Measurements from ENCODE around the gene RHOBTB1.

DNA sequence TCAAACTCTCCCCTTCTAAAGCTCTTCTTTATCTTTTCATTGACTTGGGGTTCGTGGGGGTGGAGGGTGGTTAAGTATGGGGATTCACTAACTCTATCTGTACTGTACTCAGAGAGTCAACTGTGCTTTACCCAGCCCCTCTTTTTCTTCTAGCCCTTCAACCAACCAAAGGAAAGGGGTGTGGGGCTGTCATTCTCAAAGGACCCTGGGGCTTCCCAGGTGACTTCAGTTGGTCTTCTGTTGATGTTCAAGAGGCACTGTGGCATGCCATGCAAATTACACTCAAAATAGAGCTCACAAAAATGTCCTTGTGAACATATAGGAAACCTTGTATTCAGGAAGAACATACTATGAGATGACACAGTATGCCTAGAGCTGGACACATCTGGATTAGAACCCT is 16.9 kb upstream of the RHOBTB1 start:
- TF ChIP-seq, protein P1, sequence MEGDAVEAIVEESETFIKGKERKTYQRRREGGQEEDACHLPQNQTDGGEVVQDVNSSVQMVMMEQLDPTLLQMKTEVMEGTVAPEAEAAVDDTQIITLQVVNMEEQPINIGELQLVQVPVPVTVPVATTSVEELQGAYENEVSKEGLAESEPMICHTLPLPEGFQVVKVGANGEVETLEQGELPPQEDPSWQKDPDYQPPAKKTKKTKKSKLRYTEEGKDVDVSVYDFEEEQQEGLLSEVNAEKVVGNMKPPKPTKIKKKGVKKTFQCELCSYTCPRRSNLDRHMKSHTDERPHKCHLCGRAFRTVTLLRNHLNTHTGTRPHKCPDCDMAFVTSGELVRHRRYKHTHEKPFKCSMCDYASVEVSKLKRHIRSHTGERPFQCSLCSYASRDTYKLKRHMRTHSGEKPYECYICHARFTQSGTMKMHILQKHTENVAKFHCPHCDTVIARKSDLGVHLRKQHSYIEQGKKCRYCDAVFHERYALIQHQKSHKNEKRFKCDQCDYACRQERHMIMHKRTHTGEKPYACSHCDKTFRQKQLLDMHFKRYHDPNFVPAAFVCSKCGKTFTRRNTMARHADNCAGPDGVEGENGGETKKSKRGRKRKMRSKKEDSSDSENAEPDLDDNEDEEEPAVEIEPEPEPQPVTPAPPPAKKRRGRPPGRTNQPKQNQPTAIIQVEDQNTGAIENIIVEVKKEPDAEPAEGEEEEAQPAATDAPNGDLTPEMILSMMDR (IDR thresholded peaks at IDR 0.05), result no peak
- no peak for TF ChIP-seq ZFX (IDR thresholded peaks at IDR 0.05; ENCODE audit: borderline replicate concordance)

Data from 22Rv1 (cell line).